HG02943 (cell line): Measurements from ENCODE around the gene ARHGEF19.

Source experiments
- ATAC-seq: cut with Tn5 transposase; IDR thresholded peaks from one replicate; pipeline ENCODE4 v1.9.1; 2021; ENCODE audit warnings: mild to moderate bottlenecking, low read depth, moderate library complexity; ENCODE audit not compliant: unreplicated experiment

ARHGEF19 gene

GRCh38 chr1:16186655-16187235, 25.7 kb downstream of the ARHGEF19 start:
- ATAC-seq: no peak

- no peak for ATAC-seq
Observed at GRCh38 chr1:16184557-16185303, 27.7 kb downstream of the ARHGEF19 start.

GRCh38 chr1:16183765-16184556, 28.5 kb downstream of the ARHGEF19 start:
- ATAC-seq: no peak

GRCh38 chr1:16183179-16183578, 29.3 kb downstream of the ARHGEF19 start:
- ATAC-seq: no peak

GRCh38 chr1:16181887-16182719, 30.3 kb downstream of the ARHGEF19 start:
- no peak for ATAC-seq

GRCh38 chr1:16180291-16180824, 32.1 kb downstream of the ARHGEF19 start:
- no peak for ATAC-seq

- no peak for ATAC-seq
Observed at GRCh38 chr1:16178596-16179497, 33.6 kb downstream of the ARHGEF19 start.

- no peak for ATAC-seq
Observed at GRCh38 chr1:16177306-16177705, 35.1 kb downstream of the ARHGEF19 start.

- no peak for ATAC-seq
Observed at GRCh38 chr1:16176653-16177052, 35.8 kb downstream of the ARHGEF19 start.

GRCh38 chr1:16175610-16176553, 36.6 kb downstream of the ARHGEF19 start:
- ATAC-seq: no peak

GRCh38 chr1:16174886-16175598, 37.4 kb downstream of the ARHGEF19 start:
- no peak for ATAC-seq

- no peak for ATAC-seq
Observed at GRCh38 chr1:16174261-16174868, 38.1 kb downstream of the ARHGEF19 start.

- no peak for ATAC-seq
Observed at GRCh38 chr1:16173447-16174260, 38.8 kb downstream of the ARHGEF19 start.

- no peak for ATAC-seq
Observed at GRCh38 chr1:16172964-16173446, 39.4 kb downstream of the ARHGEF19 start.

- ATAC-seq: no peak
Observed at GRCh38 chr1:16172218-16172830, 40.1 kb downstream of the ARHGEF19 start.
